ENCODE data around the gene ABCC4.
A peak's percentile ranks its signal among the peaks of the same experiment; 100 is the strongest.
"Not testable (repeated sequence)": the region's sequence is repeated elsewhere in the genome, so short reads cannot be mapped to it uniquely, and the experiment has no call there.

The ABCC4 gene

DNA sequence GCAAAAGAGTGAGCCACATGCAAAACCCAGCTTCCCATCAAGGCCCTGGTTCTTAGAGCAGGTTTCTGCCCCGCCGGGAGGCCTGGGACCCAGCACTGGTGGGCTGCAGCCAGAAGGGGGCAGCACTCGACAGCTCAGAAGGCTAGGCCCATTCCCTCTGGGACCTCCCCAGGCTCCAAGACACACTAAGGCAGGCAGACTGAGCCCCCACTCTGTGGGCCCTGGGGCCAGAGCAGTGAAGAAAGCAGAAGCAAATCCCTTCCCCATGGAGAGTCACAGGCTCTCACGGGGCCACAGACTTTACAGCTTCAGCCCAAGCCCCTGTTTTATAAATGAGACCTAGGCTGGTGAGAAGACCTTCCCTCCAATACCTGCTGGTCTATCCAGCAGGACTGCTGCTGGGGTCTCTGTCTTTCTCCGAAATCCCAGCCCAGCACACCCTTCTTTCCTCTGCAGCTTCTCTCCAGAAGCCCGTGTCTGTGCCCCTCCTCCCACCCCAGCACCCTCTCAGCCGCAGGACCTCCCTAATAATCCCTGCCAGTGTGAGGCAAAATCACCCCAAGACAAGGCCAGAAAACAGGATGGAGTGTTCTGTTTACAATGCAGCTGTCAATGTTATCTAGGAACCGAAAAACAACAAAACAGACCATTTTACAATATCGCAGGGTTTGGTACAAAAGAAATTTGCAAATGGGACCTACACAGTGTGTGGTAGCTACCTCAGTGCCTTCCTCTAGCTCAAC is 109.3 kb downstream of the ABCC4 start:
- FAIRE-seq, result no peak

DNA sequence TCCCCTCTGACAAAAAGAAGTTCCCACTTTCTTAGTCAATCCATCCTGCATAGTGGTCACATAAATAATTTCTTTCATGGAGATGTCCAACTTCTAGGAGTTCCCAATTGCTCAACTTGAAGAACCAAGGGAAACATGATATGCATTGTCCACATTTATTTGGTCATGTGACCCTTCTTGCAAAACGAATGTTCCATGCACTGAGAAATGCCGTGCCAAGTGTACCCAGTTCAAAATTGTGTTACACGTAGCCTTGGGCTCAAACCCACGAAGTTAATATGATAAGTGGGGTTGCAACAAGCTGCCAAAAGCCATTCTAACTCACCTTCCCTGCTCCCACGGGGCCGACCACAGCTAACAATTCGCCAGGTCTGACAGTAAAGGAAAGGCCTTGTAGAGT is 113.1 kb downstream of the ABCC4 start:
- FAIRE-seq, result no peak

DNA sequence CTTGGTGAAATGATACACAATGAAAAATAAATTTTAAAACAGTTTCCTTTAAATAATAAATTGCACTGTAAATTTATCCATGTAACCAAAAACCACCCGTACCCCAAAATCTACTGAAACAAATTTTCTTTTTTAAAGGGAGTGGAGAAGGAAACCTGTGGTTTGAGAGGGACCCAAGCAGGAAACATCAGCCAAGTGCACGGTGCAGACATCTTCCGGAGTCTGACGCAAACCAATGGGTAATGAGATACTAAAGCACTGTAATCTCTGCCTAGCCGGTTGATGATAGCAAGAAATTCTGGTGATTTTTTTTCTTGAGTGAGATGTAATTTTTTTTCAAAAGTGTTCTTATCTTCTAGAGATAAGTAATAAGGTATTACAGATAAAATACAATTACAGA is 115.4 kb downstream of the ABCC4 start:
- FAIRE-seq, result no peak

DNA sequence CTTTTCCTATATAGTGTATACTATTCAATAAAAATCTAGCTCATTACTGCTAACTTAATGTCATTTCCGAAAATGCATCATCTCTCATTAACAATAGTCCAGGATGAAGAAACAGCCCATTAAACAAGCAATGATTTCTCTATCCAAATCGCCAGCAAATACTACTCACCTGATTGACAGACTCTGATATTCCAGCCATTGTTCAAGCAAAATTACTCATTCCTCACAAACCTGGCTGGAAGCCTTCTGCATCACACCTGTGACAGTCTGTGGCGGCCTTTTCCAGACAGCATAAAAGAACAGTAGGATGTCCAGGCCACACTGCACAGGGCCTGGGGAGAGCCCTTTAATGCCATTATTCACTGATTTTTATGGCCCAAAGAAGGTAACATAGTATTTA is 115.9 kb downstream of the ABCC4 start:
- FAIRE-seq, result no peak

DNA sequence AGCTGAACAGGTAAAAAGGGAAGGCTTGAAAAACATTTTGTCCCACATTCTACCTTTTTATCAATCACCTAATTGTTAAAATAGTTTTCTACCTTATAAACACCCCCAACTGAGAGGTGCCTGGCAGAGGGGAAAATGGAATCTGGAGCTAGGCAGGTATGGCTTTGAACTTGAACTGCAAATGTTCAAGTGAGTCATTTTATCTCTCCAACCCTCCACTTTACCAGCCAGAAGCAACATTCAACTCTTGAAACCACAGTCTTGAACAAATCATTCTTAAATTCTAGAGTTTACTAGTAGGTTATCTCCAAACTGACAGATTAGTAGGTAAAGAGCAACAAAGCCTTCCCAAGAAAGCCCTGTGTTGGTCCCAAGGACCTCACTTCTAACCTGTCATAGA is 116.9 kb downstream of the ABCC4 start:
- FAIRE-seq, result no peak

DNA sequence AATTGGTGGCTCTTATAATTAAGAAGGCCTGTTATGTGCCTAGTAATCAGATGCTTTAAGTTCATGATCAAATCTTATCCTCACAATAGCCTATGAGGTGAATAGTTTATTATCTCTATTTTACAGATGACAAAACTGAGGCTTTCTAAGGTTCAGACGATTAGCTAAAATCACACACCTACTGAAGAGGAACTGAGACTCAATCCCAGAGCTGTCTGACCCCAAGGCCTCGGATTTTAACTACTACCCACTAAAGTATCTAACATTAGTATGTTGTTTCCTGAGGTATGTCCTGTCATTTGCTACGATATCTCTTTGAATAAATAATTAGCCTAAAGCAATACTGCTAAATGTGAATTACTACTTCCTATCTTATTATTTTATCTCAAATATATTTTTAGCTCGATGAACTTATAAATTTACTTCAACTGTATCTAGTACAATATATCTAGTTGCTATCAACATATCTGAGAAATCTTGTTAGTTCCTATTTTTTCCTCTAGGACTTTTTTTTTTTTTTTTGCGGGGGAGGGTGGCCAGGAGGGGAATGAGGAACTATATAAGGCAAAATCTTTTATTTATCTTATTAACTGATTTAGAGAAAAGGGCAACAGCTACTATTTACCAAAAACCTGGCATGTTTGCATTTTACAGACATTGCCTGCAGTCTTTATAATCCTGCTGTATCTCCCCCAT is 118.5 kb downstream of the ABCC4 start:
- FAIRE-seq, result no peak

DNA sequence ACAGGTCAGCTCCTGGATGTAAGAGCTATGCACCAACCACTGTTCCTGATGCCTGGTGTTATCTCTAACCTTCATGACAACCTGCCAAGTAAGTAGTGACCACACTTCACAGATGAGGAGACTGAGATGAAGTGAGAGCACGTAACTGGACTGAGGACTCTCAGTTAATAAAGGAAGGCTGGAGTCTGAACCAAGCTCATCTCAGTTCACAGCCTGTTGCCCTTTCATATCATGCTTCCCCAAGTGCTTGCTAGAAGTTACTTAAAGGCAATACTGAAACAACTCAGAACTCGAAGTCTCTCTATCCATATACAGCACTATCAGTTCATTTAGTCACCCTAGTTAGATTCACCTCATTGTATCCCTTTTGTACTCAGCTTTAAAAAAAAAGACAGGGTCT is 119.7 kb downstream of the ABCC4 start:
- no peak for FAIRE-seq

DNA sequence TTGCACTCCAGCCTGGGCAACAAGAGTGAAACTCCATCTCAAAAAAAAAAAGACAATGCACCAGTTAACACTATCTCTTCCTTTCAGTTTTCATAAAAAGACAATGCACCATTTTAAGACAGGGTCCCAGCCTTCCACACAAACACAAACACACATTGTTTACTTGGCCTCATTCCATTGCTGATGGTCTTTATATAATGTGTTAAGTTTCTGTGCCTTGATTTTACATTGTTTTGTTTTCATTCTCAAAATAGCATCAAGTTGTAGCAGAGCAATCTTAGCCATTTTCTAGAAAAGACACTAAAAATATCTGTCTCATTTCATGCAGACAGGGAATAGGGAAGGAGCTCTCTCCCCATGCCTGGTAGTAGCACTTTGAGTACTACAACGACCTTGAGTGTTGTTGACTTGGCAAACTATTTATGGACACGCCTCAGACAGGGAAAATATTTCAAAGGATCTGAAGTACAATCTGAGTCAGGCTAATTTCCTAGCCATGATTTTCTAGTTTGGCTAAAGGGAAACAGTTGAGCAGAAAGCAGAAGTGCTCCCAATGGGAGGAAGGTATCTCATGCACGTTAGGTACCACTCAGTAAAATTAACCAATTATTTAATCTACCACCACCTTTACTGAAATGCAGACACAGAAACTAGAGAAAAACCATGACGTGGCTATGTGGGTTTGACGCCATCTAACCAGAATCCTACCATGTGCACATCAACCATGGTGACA is 120.6 kb downstream of the ABCC4 start:
- FAIRE-seq, result no peak

DNA sequence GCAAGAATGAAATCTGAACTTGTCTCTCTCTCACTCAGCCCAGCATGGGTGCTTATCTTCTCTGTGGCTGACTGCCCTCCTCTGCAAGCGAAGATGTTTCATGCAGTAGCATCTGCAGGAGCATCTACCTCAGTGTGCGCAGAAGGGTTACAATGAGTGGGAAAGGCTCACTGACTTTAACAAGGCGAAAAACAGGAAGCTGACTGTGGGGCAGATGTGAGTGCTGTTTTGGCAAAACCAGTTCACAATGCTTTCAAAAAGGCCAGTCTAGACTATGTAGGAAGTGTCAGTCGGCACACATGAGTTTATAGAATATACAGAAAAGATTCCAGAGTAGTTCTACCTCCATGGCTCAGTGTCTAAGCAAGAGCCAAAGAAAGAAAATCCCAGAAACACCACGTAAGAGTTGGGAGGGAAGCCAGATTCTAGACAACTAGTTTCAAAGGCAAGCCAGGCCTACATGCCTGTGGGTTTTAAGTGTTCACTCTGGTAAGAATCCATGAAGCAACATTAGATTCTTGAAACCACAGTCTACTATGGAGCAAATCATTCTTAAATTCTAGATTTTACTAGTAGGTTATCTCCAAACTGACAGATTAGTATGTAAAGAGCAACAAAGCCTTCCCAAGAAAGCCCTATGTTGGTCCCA is 124.5 kb downstream of the ABCC4 start:
- FAIRE-seq, result no peak

DNA sequence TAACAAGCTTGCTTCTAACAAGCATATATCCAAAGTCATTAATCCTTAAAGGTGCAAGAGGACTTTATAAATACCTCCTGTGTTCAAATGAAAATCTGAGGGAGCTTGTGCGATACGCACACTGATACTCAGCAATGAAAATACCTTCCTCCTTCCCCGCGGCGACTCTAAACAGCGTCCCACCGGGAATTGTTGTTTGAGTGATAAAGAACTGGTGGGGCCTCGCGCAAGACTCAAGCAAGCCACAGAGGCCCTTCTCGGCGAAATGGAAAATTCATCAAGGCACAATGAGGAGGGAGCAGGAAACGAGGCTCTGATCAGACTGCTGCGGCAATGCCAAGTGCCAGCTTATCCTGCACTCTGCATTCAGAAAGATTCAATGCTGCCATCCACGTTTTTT is 126.7 kb downstream of the ABCC4 start:
- FAIRE-seq, result no peak

DNA sequence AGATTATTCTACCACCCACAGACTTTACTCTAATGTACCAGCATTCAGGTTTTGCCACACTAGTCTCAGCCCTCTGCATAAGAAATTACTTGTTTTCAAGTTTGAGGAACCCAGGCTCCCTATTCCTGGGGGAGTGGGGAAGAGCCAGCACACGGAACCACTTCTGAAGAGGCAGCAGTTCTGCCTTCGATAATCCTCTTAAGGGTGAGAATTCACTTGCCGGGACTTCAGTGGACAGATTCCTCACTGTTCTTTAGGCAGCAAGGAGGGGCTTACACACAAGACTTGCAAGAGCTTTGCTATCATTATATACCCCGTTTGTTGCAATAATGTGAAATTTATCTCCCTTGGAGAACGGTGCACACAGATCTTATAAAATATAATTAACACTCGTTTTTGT is 133.1 kb downstream of the ABCC4 start:
- no peak for FAIRE-seq

DNA sequence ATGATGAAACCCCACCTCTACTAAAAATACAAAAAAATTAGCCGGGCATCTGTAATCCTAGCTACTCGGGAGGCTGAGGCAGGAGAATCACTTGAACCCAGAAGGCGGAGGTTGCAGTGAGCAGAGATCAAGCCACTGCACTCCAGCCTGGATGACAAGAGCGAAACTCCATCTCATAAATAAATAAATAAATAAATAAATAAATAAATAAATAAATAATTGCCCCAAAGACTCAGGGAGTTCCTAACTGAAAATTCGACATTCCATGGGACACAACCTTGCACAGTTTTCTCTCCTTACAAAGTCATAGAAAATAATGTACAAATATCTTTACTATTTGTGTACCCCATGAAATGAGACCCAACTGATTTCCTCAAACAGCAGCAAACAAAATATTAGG is 134.2 kb downstream of the ABCC4 start:
- not testable (repeated sequence) for FAIRE-seq

DNA sequence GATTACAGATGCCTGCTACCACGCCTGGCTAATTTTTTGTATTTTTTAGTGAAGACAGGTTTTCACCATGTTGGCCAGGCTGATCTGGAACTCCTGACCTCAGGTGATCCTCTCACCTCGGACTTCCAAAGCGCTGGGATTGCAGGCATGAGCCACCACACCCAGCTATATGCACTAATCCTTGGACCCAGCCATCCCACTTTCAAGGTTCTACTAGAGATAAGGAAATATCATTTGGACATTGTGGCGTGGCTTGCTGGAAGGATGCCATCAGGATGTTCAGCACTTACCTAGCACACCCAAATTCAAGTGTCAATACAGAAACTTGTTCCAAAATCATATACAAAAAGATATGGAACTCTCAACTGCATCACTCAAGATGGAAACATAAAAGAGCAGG is 136.4 kb downstream of the ABCC4 start:
- FAIRE-seq, result no peak

DNA sequence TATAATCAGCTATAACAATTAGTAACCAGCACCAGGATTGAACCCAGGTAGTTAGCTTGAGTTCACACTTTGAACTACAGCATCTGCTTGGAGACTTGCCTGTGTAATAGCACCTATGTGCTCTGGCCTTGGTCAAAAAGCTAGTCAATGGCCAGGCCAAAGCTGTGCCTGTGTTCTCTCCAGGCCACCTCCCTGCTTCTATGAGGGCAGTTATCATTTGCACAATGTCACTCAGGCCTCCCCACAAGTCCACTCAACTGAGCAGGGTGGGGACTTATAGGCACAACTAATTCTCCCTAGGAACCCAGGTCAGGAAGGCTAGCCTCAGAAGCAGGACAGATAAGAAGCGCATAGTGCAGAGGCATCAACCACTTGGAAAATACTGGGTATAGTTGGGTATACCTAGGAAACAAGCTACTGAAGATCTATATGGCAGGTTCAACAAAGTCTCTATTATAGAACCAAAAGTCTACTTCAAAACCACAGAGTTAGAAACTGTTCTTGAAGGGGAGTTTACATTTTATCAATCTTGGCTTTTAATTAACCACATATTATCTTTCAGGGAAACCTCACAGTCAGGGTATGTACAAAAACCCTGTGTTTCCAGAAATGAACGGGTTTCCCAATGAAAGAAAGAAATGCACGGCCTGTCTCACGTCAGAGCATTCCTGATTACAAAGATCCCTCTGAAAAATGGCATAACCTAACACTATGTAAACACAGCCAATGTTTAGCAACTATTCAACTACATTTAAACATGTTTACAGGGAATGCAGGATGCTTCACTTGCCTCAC is 140.9 kb downstream of the ABCC4 start:
- FAIRE-seq, result no peak

DNA sequence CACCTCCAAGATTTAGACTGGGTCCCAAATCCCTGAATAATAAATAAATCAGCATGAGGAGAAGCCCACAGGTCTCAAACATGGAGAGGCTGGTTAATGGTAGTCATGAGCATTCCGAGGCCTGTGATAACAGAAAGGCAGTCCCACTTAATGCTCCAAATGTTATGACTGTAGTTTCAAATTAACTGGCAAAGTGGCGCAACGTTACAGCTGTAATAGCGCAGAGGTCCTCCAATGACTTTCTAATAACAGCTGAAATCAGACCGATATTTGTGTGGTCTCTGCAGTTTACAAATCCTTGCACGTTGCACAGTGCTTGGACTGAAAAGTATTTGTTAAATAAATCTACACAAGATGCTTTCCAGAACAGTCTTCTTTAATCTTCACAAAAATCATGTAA is 141.8 kb downstream of the ABCC4 start:
- no peak for FAIRE-seq

DNA sequence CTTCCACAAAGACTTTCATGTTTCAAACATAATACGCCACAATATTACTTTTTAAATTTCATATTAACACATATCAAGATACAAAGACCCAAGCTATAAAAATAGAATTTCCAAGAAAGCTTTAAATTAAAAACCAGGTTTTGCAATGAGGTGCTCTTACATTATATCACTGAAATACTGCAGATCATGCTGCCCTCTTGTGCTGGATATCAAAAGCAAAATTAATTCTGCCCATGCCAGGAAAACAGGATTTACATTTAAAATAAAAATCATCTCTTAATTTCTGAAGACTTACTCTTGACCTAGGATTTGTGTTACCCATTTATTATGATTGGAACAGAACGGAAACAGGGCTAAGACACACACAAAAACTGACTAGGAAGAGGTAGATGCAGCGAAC is 145.0 kb downstream of the ABCC4 start:
- peak; percentile 81 for FAIRE-seq

DNA sequence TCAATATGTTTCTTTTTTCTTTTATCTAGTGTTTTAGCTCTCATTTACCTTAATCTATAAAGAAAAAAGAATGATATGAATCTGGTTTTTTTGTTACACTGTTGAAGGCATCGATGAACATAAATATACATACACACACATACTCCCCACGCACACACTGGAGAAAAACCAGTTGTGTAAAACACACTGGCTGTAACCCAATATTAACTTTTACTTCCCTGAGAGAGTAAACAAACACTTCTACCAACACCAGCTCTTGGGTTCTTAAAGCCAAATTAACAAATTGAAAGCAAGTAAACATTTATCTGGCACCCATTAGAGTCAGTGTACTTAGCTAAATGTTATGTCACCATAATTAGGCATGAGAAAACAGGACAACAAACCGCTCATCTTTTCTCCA is 145.7 kb downstream of the ABCC4 start:
- no peak for FAIRE-seq

DNA sequence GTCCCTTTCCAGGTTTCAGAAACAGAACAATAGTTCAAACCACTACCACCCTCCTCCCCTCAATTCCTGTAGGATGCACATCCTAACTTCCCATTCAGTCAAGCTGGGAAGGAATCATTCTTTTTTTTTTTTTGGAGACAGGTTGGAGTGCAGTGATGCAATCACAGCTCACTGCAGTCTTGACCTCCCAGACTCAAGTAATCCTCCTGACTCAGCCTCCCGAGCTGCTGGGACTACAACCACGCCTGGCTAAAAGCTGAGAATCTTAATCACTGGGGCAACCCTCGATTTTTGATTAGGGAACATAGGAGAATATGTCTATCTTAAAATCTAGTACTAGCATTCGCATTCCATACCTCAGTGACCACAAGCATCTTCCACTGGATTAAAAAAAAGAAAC is 146.2 kb downstream of the ABCC4 start:
- no peak for FAIRE-seq

DNA sequence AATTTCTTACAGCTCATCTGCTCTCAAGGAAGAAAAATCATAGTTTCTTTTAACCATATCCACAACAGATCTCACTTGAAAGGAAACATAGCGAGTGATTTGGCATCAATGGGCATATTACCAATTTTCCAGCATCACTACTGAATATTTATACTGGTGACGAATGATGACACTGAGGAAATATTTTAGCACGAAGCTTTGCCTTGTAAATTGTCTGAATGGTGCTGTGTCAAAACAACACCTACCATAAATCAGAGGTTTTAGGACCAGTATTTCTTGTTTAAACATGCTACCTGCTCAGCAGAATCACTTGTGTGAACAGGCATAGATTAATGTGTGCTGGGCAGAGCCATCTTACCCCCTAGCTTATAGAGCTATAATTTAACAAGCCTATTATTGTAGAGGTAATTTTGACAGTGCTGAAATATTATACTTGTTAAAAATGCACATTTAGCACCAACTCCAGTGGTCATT is 146.8 kb downstream of the ABCC4 start:
- no peak for FAIRE-seq

DNA sequence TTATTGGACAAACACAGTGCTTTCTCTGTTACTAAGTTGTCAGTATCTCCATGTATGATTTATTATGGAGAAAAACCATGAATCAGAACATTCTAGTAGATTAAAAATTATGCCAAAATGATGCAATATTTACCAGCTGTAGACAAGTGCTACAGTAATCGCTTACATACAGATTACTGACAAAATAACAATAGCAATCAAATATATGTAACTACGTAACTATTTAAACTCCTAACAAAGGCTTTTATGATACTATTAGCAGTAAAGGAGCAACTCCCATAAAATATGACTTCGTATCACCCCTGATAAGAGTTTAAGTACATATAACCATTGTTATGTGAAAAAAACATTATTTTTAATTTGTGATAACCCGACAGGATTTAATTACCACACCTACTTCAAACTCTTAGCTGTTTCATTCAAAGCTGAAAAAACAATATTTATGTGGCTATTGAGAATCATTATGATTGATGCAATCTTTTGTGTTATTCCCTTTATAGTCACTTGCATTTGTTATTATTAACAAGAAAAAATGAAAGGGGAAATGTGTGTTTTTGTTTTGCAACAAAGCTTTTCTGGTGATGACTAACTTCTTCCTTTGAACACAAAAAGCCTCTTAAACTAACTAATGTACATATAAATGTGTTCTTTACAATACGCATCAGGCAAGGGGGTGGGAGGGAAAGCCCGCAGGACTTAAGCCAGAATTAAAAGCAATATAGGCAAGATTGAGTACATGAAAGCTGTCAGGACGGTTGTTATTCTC is 147.4 kb downstream of the ABCC4 start:
- FAIRE-seq, result no peak

DNA sequence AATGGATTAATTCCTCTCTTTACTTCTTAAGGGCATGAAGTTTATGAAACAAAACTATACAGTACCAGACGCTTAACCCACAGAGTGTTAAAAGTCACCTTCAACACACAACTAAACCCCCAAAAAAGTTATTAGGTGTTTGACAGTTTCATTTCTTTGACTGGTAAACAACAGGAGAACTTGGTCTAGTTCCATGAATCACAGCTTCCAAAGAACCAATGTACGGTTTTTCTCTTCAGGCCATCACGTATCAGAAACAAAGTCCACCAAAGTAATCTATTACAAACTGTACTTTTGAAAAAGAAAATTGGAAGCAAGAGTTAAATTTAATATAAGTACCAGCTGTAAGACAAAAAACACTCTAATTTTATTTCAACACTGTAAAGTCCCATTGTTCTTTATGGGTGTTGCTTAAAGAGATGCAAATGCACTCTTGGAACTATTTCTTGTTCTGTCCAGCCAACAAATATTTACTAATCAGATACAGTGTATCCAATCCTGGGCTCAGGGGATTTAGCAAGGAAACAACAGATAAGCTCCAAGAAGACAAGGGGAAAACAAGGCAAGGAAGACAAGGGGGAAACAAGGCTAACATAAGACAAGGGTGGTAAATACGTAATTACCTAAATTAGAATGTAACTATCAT is 149.2 kb downstream of the ABCC4 start:
- FAIRE-seq, result no peak
